Tongue (tissue), 2 donors: ENCODE data around the gene KRT73. TPM values are rescaled to one million over a fixed set of nuclear protein-coding genes. Genes with fewer than 3 reads are reported as not detected.
"Not testable (repeated sequence)": the region's sequence is repeated elsewhere in the genome, so short reads cannot be mapped to it uniquely, and the experiment has no call there.

ENCODE experiments used
- DNase-seq: peaks from one replicate; pipeline ENCODE4 v3.0.0-alpha.2; 2015
- total RNA-seq: library from RNA; depleted of rRNA; stranded (reverse); fragments of >200 nt; gene quantifications from one replicate; pipeline ENCODE4 v1.2.3, GENCODE V29; 2014

KRT73 gene
- total RNA-seq, 1 donor from 2014 or later = not detected

- no peak for DNase-seq
Measured at GRCh38 chr12:52600071-52600470, 18.3 kb downstream of the KRT73 start.

DNA sequence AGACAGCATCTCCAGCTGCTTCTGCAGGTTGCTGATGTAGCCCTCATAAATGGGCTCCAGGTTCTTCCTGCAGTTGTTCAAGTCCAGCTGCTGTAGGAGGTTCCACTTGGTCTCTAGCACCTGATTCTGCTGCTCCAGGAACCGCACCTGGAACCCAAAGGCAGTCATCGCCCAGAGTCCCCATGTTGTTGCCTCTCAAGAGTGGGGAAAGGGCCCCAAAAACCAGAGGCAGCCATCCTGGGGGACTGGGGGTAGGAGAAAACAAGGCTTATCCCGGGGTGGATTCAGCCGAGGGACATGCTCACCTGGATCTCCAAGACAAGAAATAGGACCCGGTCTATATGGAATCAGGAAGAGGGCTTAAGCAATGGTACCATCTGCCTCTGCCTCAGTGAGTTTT is 19.4 kb downstream of the KRT73 start:
- no peak for DNase-seq

DNA sequence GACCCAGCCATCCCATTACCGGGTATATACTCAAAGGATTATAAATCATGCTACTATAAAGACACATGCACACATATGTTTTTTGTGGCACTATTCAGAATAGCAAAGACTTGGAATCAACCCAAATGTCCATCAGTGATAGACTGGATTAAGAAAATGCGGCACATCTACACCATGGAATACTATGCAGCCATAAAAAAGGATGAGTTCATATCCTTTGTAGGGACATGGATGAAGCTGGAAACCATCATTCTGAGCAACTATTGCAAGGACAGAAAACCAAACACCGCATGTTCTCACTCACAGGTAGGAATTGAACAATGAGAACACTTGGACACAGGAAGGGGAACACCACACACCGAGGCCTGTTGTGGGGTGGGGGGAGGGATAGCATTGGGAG is 24.1 kb downstream of the KRT73 start:
- not testable (repeated sequence) for DNase-seq

DNA sequence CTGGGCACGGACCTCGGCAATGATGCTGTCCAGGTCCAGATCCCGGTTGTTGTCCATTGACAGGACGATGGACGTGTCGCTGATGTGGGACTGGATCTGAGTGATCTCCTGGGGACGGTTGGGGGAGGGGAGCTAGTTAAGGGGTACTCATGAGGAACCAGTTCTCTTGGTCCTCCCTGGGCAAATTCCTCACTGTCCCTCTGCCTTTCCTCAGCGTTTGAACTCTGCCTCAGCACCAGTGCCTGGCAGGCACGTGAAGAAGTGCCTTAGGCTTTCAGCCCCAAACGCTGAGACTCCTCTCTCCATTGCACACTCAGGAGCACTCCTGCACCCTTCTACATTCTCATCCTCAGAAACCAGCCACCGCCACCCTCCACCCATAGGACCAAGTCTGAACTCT is 26.8 kb downstream of the KRT73 start:
- DNase-seq = no peak

DNA sequence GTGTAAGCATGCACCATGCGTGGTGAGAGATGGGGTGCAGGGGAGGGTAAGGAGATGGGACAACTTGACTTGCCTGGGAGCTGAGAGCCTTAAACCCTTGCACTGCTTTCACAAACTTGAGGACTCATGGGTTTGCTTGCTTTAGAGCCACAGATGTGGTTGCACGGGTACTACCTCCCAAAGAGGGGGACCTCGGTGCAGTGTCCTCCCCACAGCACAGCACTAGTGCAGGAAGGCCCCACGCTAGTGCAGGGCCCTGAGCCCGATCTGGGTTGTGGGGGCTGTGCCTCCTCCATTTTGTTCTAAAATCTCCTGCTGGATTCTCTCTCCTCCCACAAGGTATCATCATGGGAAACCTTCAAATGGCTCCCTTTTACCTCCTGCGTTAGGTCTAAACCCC is 28.3 kb downstream of the KRT73 start:
- no peak for DNase-seq

GRCh38 chr12:52587563-52587962 is 30.8 kb downstream of the KRT73 start:
- no peak for DNase-seq

DNA sequence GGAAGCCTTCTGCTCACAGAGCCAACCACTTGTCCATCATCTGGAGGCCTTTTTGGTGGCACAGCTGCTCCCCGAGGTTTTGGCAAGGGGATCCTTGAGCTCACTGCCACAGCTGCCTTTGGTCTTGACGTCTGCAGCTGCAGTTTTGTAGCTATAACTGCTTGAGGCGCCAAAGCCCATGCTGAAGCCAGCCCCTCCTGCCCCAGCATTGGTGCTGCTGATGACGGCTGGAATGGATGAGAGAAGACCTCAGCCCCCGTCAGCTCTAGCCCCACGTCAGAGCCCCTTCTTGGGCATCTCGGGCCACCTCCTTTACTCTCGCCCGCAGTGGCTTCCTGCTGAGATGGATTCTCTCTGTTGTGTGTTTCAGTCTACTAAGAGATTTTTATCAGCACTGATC is 32.4 kb downstream of the KRT73 start:
- DNase-seq = peak; percentile 91

DNA sequence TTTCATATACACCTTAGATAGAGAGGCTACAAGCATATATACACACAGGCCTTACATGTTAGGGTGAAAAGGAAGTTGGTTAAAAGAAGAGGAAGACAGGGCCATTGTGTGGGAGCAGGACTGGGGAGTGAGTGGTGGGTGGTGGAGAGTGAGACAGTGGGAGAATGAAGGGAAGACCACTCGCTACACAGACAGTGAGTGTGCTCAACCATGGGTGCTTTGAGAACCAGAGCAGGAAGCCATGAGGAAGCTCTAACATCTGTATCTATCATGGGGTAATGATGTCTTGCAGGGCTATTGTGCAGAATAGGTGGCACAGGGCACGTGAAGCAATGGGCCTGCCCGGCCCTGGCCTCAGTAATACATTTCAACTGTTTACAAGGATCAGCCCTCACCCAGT is 33.3 kb downstream of the KRT73 start:
- no peak for DNase-seq

DNA sequence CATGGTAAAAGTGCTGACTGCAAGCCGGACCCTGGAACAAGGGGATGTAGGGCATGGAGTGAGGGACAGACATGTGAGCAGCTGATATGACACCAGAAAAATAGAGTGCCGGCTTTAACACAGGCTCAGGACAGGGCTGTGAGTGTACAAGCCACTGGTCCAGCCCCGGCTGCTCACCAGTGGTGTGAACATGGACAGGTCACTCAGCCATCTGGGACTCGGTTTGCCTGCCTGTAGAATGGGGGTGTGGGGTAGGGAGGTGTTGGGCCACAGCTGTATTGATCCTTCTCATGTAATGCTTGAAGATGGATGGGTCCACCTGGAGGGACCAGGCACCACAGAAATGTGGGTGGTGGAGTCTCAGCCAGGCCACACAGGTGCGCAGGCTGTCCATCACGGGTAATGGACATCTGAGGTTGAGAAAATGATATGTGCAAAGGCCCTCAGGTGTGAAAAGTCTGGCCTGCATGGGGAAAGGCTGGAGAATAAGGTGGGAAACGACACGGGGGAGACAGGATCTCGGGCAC is 34.1 kb downstream of the KRT73 start:
- DNase-seq = no peak

DNA sequence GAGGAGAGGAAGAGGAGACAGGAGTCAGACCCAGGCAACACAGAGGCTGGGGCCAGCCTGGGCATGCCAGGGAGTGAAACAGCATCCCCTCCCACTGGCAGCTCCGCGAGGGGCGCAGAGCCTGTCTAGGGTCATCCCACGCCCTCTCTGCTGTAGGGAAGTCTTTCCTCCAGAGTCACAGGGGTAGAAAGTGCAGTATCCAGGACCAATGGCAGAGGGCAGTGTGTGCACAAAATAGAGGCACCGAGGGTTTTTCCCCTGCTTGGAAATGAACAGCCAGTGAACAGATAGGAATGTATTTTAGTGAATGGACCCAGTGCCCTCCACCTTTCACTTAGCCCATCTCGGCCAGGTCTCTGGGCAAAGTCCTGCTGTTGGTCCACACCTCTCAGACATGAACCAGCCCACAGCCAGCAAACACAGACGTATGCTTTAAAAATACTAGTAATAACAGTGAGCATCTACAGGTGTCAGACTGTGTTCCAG is 35.3 kb downstream of the KRT73 start:
- DNase-seq = peak; percentile 82

- no peak for DNase-seq
Measured at GRCh38 chr12:52582486-52582885, 35.9 kb downstream of the KRT73 start.

DNA sequence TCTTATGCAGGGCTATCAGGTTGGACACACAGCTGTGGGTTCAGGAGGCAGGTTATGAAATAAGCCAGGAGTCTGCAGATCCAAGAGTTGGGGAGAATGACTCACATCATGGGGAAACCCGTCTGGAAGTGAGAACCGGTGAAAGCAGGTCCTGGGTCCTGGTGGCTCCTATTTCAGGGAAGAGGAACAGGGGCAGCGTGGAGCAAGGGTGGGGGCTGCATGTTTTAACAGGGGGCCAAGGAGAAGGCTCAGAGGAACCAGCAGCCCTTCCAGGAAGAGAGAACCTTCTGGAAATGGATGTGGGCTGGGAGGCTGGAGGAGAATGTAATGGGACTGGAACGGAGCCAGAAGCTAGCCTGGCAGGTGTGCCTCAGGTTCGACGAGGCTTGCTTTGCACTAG is 36.9 kb downstream of the KRT73 start:
- no peak for DNase-seq

DNA sequence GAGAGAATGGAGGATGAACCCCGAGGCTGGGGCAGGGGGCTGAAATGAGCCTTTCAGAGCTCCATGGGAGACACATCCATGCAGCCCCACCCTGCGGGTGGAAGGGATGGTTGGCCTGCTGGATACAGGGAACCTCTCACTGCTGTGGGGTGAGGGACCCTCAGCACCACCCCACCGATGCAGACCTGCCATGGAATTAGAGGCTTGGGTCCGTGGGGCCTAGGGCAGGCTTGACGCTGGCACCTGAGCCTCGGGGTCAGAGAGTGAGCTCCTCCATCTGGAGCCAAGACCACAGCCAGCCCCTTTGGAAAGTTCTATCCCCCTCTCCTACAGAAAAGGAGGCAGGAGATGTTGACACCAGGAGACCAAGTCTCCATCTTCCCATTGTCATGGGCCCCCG is 37.3 kb downstream of the KRT73 start:
- DNase-seq = no peak

GRCh38 chr12:52580496-52580895 is 37.9 kb downstream of the KRT73 start:
- no peak for DNase-seq

DNA sequence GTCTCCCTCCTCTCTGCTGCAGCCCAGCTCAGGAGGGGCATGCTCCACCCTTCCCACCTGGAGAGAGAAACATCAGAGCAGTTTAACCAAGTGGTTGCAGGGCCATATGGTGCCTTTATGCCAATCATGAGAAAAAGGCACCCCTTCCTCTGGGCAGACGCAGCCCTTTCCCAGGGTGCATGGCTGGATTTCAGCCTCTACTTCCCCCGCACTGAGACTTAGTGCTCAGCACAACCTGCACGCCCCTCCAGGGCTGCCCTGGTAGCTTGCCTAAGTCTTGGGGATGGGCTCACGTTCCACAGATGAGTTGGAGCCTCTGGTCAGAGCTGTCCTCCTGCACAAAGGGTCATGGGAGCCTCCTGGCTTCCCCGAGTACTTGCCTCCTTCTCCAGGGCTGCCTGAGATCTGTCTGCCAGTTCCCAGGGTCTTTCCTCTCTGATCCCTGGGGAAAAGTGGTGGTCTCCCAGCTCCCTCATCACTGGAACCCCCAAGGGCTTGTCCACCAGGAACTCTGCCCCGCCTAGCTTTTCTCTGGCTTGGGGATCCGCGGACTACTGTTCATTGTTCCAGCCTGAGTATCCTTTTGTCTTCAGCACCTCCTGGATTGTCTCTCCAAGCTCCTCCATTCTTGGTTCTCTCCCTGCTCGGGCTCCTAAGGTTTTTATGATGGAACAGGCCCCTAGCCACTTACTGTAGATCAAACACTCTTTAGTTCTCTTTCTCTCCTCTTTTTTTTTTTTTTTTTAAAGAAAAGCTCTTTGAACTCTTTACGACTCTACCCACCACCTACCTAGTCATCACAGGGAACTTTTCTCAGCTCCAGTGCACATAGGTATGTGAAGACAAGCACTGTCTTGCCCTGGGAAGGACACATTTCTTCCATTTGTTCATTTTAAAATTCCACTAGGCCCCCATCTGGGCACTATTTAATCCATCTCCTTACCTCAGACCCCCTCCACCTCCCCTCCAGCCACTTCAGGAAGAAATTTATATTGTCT is 38.6 kb downstream of the KRT73 start:
- DNase-seq = peak; percentile 45

DNA sequence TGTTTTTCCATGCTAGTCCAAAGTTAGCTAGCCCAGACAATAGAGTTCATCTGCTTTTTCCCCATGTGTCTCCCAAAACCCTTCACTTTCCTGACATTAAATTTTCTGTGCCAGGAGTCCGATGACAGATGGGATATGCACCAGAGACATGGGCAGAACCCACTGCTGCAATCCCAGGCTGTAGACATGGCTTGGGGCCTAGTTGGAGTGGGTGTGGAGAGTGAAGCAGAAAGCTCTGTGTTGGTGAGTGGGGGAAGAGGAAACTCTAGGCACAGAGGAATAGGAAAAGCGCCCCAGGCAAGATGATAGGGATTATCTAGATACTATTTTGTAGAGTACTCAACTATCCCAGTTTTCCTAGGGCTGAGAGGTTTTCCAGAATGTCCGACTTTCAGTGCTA is 39.9 kb downstream of the KRT73 start:
- peak; percentile 26 for DNase-seq

- no peak for DNase-seq
Measured at GRCh38 chr12:52577316-52577715, 41.0 kb downstream of the KRT73 start.

GRCh38 chr12:52575948-52576347 is 42.4 kb downstream of the KRT73 start:
- DNase-seq = no peak

DNA sequence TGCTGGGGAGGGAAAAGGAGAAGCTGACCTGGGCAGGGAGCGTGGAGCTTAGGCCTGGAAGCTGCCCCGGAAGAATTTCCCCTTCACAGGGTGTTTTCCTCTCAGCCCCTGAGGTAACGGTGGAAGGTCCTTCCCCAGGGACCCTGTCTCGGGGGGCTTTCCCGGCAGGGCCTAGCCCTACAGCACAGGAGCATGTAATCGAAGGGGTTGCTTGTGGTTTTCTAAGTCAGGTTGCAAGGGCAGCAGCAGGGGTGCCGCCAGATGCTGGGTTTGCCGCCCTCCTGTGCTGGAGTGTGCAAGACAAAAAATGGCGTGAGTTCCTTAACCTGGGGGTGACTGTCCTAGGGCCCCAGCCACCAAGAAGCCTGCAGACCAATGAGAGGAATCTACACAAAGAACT is 43.1 kb downstream of the KRT73 start:
- DNase-seq = no peak

GRCh38 chr12:52573743-52574142 is 44.6 kb downstream of the KRT73 start, which contains the start of gene KRT74:
Gene KRT74, minus strand, starts transcription at chr12:52573843. Its CDS starts 66 bp downstream, at chr12:52573777.
- DNase-seq = no peak

- DNase-seq = no peak
Measured at GRCh38 chr12:52573306-52573705, 45.1 kb downstream of the KRT73 start.

DNA sequence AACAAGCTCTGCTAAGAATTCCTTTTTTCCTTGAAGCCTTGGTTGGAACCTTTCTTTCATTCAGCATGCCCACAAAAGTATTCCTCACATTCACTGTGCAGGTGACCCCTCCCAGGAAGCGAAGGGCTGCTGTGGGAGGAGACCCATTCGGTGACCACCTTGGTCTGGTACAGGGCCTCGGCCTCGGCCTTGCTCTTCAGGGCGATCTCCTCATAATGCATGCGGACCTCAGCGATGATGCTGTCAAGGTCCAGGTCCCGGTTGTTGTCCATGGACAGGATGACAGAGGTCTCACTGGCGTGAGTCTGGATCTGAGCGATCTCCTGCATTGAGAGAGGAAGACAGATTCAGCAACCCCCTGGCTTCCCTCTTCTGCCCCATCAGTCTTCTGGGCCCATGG is 47.8 kb downstream of the KRT73 start:
- DNase-seq = no peak

GRCh38 chr12:52568111-52568510 is 50.2 kb downstream of the KRT73 start:
- DNase-seq = no peak

GRCh38 chr12:52566847-52567291 is 51.5 kb downstream of the KRT73 start:
- peak; percentile 28 for DNase-seq
